Mucosa of descending colon (tissue), 3 donors: Measurements from ENCODE around the gene MYO5B. TPM values are rescaled to one million over a fixed set of nuclear protein-coding genes. Genes with fewer than 3 reads are reported as not detected.

Source experiments
- ATAC-seq: fragments of 200-7000 bp; cut with Tn5 transposase; one replicate; pipeline ENCODE4 v1.9.1; 2020; ENCODE audit warnings: mild to moderate bottlenecking, moderate library complexity
- DNase-seq, 3 donors: peaks; one replicate each; pipeline ENCODE4 v3.0.0-alpha.2; 2020
- H3K36me3 ChIP-seq: fragments of 200-600 bp; one replicate; pipeline ENCODE4 v1.8.0; 2021; ENCODE audit warnings: low read depth, mild to moderate bottlenecking
- H3K4me1 ChIP-seq: fragments of 200-600 bp; one replicate; pipeline ENCODE4 v1.8.0; 2021; ENCODE audit warnings: low read depth, mild to moderate bottlenecking
- H3K4me3 ChIP-seq: fragments of 200-600 bp; one replicate; pipeline ENCODE4 v1.8.0; 2021; ENCODE audit warnings: mild to moderate bottlenecking
- H3K9me3 ChIP-seq: fragments of 200-600 bp; one replicate; pipeline ENCODE4 v1.8.0; 2021; ENCODE audit warnings: mild to moderate bottlenecking
- CTCF ChIP-seq: fragments of 200-600 bp; IDR thresholded peaks from one replicate; pipeline ENCODE4 v1.8.0; 2022; ENCODE audit warnings: antibody characterized with exemption, mild to moderate bottlenecking
- intact Hi-C, 2 donors: fragments of 100-400 bp; cut with DNase I in 1 of 2; cut with micrococcal nuclease in 1 of 2; formaldehyde crosslinking; loops; one replicate each; pipeline versions ENCODE4 v1.11.0 to v1.11.1; 2022; cut with DNase I, micrococcal nuclease
- total RNA-seq, 3 donors: library from RNA; stranded (reverse); fragmentation: NEBNext Ultra II Directional in 2 of 3; extraction: Animal tissue kit (Norgen Biotek cat#: 25700) in 2 of 3; gene quantifications; one replicate each; pipeline versions ENCODE4 v1.2.1 to v1.2.4, GENCODE V29; 2021 to 2023
- donor health status: DM: no; HTN: no; CAD: no; lungs with moderate emphysema.
- donor health status: DM: no; HTN: no; CAD: no.
- donor health status: DM: no; HTN: yes; CAD: no.

Gene MYO5B
- total RNA-seq, 3 donors from 2014 or later, result 52.7 to 179 (median 120) TPM

GRCh38 chr18:49817947-49818346 is 377.0 kb downstream of the MYO5B start:
- no peaks in the 10 kb centered on the region for H3K9me3 ChIP-seq
- no peak for TF ChIP-seq CTCF
- peak; percentile 68 to 71 (median 68) for DNase-seq
- no peak overlapping the region for H3K4me3 ChIP-seq
- ATAC-seq, result peak; percentile 58
- H3K36me3 ChIP-seq, result no peaks in the 10 kb centered on the region
- H3K4me1 ChIP-seq, result peaks cover 22% of the 10 kb centered on the region
- intact Hi-C loops, result no loop called here

- ATAC-seq, result no peak
- Histone ChIP-seq H3K4me1 (peaks cover 37% of the 10 kb centered on the region), H3K36me3 (no peaks in the 10 kb centered on the region), H3K4me3 (no peak overlapping the region), H3K9me3 (no peaks in the 10 kb centered on the region)
- intact Hi-C loops, result no loop called here
- DNase-seq, result no peak
- no peak for TF ChIP-seq CTCF
These were observed 379.0 kb downstream of the MYO5B start for GRCh38 chr18:49815927-49816326.

GRCh38 chr18:49814147-49814499 is 380.8 kb downstream of the MYO5B start:
- Histone ChIP-seq H3K36me3 (no peaks in the 10 kb centered on the region), H3K9me3 (peaks cover 6% of the 10 kb centered on the region), H3K4me3 (peak overlapping the region; percentile 56), H3K4me1 (peaks cover 34% of the 10 kb centered on the region)
- TF ChIP-seq CTCF, result no peak
- intact Hi-C loops, result no loop called here
- no peak for DNase-seq
- ATAC-seq, result peak; percentile 26

GRCh38 chr18:49813319-49814146 is 381.4 kb downstream of the MYO5B start, which contains the start of gene ACAA2:
ACAA2 (minus strand) TSS chr18:49813533; CDS start chr18:49813484, 49 bp downstream.
- no peak for TF ChIP-seq CTCF
- Histone ChIP-seq H3K4me1 (peaks cover 31% of the 10 kb centered on the region), H3K9me3 (peaks cover 11% of the 10 kb centered on the region), H3K36me3 (no peaks in the 10 kb centered on the region), H3K4me3 (peak within 1 kb of the TSS; percentile 56)
- intact Hi-C loops, result no loop called here
- peak; percentile 91 for ATAC-seq
- peak; percentile 90 to 95 (median 91) for DNase-seq

GRCh38 chr18:49813069-49813318 is 382.0 kb downstream of the MYO5B start:
- peaks cover 27% of the 10 kb centered on the region for H3K4me1 ChIP-seq
- TF ChIP-seq CTCF, result no peak
- H3K36me3 ChIP-seq, result no peaks in the 10 kb centered on the region
- intact Hi-C loops, result no loop called here
- DNase-seq (peak; percentile 60 to 71 (median 61)), ATAC-seq (peak; percentile 9)
- H3K4me3 ChIP-seq, result peak overlapping the region; percentile 56
- peaks cover 17% of the 10 kb centered on the region for H3K9me3 ChIP-seq
